ENCODE data around the gene CHRNB4. TPM values are rescaled to one million over a fixed set of nuclear protein-coding genes. Genes with fewer than 3 reads are reported as not detected.
"Not testable (repeated sequence)": the region's sequence is repeated elsewhere in the genome, so short reads cannot be mapped to it uniquely, and the experiment has no call there.

CHRNB4 gene
- total RNA-seq, 4 donors from 2014 or later, result not detected

DNA sequence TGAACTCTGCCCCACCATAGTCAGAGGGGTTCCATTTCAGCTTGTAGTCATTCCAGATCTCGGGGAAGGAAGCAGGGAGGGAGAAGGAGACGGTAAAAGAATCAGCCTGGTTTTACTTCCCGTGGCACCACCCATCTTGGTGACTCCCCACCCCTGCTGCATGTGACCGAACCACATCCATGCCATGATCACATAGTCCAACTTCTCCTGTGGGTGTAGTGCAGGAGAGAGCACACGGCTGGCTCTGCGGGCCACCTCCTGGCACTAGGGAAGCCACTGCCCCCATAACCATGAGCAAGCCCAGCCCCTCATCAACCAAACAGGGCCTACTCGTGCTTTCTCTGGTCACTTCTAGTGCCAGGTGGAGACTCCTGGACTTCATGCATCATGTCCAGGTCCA lies 23.9 kb downstream of the CHRNB4 start:
- 50 to 69% methylated on average over 7 of the region's 7 CpGs for WGBS, 2 donors
- Histone ChIP-seq H3K27ac (no peak overlapping the region), H3K4me3 (no peak overlapping the region), H3K9me3 (no peaks in the 10 kb centered on the region), H3K27me3 (peaks cover 0 to 34% of the 10 kb centered on the region in 2 donors), H3K36me3 (no peaks in the 10 kb centered on the region), H3K4me1 (peaks cover 0 to 22% (median 11%) of the 10 kb centered on the region in 4 donors)
- no peak for DNase-seq (ENCODE audit: low spot score in 2 of 2)
- TF ChIP-seq EP300 (IDR thresholded peaks at IDR 0.05), result no peak
- no peak for TF ChIP-seq CTCF (IDR thresholded peaks at IDR 0.05)
- no peak for TF ChIP-seq POLR2A (IDR thresholded peaks at IDR 0.05)

- Histone ChIP-seq H3K36me3 (no peaks in the 10 kb centered on the region), H3K27ac (no peak overlapping the region), H3K4me1 (peaks cover 0 to 22% (median 11%) of the 10 kb centered on the region in 4 donors), H3K27me3 (peaks cover 0 to 28% of the 10 kb centered on the region in 2 donors), H3K4me3 (no peak overlapping the region), H3K9me3 (no peaks in the 10 kb centered on the region)
- TF ChIP-seq POLR2A (IDR thresholded peaks at IDR 0.05) (no peak), CTCF (IDR thresholded peaks at IDR 0.05) (no peak), EP300 (IDR thresholded peaks at IDR 0.05) (no peak)
- 85 to 90% methylated on average over 2 of the region's 2 CpGs for WGBS, 2 donors
- no peak for DNase-seq (ENCODE audit: low spot score in 2 of 2)
Measured at GRCh38 chr15:78616506-78616905, 24.5 kb downstream of the CHRNB4 start.

DNA sequence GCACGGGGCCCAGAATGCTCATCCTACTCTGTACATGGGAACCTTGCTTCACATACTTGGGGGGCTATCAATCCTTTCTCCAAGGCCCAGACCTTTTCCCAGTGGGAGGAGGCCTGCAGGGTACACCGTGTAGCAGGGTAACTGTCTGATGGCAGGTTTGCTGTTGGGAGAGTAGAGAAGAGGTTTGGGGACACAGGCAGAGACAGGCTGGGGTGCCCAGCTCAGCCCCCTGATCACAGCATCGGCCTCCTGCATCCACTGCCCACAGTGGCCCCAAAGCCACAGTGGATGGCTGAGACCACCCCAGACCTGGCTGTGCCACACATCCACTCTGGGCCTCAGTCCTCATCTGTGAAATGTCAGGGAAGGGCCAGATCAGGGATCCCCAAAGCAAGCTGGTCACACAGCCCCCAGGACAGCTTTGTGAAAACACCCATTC lies 25.8 kb downstream of the CHRNB4 start:
- Histone ChIP-seq H3K36me3 (no peaks in the 10 kb centered on the region), H3K4me1 (peaks cover 0 to 11% (median 4%) of the 10 kb centered on the region in 4 donors), H3K27ac (no peak overlapping the region), H3K27me3 (peaks cover 0 to 16% of the 10 kb centered on the region in 2 donors), H3K4me3 (no peak overlapping the region), H3K9me3 (no peaks in the 10 kb centered on the region)
- no peak for TF ChIP-seq POLR2A (IDR thresholded peaks at IDR 0.05)
- TF ChIP-seq CTCF (IDR thresholded peaks at IDR 0.05), result no peak
- no peak for TF ChIP-seq EP300 (IDR thresholded peaks at IDR 0.05)
- 63 to 83% methylated on average over 3 of the region's 3 CpGs for WGBS, 2 donors
- no peak for DNase-seq (ENCODE audit: low spot score in 2 of 2)

GRCh38 chr15:78614021-78614420 lies 27.0 kb downstream of the CHRNB4 start:
- H3K4me3 ChIP-seq, result no peak overlapping the region
- 50 to 51% methylated on average over 3 of the region's 3 CpGs for WGBS, 2 donors
- no peak for DNase-seq (ENCODE audit: low spot score in 2 of 2)
- TF ChIP-seq POLR2A (IDR thresholded peaks at IDR 0.05) (no peak), CTCF (IDR thresholded peaks at IDR 0.05) (no peak)
- H3K27me3 ChIP-seq, result peaks cover 0 to 4% of the 10 kb centered on the region in 2 donors
- no peak overlapping the region for H3K27ac ChIP-seq
- no peaks in the 10 kb centered on the region for H3K9me3 ChIP-seq
- H3K4me1 ChIP-seq, result peaks cover 0 to 6% (median 0%) of the 10 kb centered on the region in 4 donors
- H3K36me3 ChIP-seq, result no peaks in the 10 kb centered on the region

GRCh38 chr15:78609551-78609950 lies 31.5 kb downstream of the CHRNB4 start:
- H3K4me1 ChIP-seq; H3K4me3 ChIP-seq; H3K9me3 ChIP-seq; H3K27ac ChIP-seq; H3K36me3 ChIP-seq; DNase-seq (ENCODE audit: low spot score in 2 of 2); H3K27me3 ChIP-seq: not testable (repeated sequence)
- 85 to 100% methylated on average over 3 of the region's 3 CpGs for WGBS, 2 donors

- WGBS, 2 donors, result 86% methylated on average over 4 of the region's 4 CpGs
Measured at GRCh38 chr15:78605680-78606079, 35.3 kb downstream of the CHRNB4 start.

More at GRCh38 chr15:78605680-78606079, 35.3 kb downstream of the CHRNB4 start:
- Histone ChIP-seq H3K27ac (no peak overlapping the region), H3K9me3 (peaks cover 0 to 5% (median 0%) of the 10 kb centered on the region in 4 donors), H3K27me3 (no peaks in the 10 kb centered on the region), H3K4me3 (no peak overlapping the region), H3K4me1 (no peaks in the 10 kb centered on the region), H3K36me3 (no peaks in the 10 kb centered on the region)
- DNase-seq (ENCODE audit: low spot score in 2 of 2), result no peak
- no peak for TF ChIP-seq CTCF (IDR thresholded peaks at IDR 0.05)
- no peak for TF ChIP-seq EP300 (IDR thresholded peaks at IDR 0.05)
- no peak for TF ChIP-seq POLR2A (IDR thresholded peaks at IDR 0.05)
